Mesenchymal stem cell (in vitro differentiated cells and primary cell): Measurements from ENCODE around the gene ANKRD62.

ENCODE experiments used
- DNase-seq: peaks from one replicate; pipeline ENCODE4 v3.0.0-alpha.2; 2013
- H2AFZ ChIP-seq: one replicate; pipeline ENCODE4 v1.6.1; 2013; ENCODE audit warnings: low read depth, mild to moderate bottlenecking, control low read depth, inconsistent platforms, low read length, moderate library complexity
- H2AK5ac ChIP-seq: 2 replicates; pipeline ENCODE4 v1.6.1; 2013; ENCODE audit warnings: low read length, moderate library complexity, mild to moderate bottlenecking, inconsistent platforms; ENCODE audit not compliant: severe bottlenecking
- H2BK120ac ChIP-seq: one replicate; pipeline ENCODE4 v1.6.1; 2013; ENCODE audit warnings: low read depth, mild to moderate bottlenecking, inconsistent platforms, low read length, moderate library complexity
- H2BK12ac ChIP-seq, 2 experiments: one replicate each; pipeline ENCODE4 v1.6.1; 2013; ENCODE audit warnings: inconsistent platforms in 2 of 2, low read length in 2 of 2, mild to moderate bottlenecking in 2 of 2, moderate library complexity in 2 of 2, control low read depth in 1 of 2
- H2BK15ac ChIP-seq: one replicate; pipeline ENCODE4 v1.6.1; 2013; ENCODE audit warnings: mild to moderate bottlenecking, low read depth, inconsistent platforms; ENCODE audit not compliant: poor library complexity, severe bottlenecking
- H2BK5ac ChIP-seq: 2 replicates; pipeline ENCODE4 v1.6.1; 2013; ENCODE audit warnings: low read depth, mild to moderate bottlenecking, low read length, control low read depth, inconsistent platforms; ENCODE audit not compliant: poor library complexity, severe bottlenecking
- H3K14ac ChIP-seq, 2 experiments: one replicate each; pipeline ENCODE4 v1.6.1; 2013; ENCODE audit warnings: inconsistent platforms in 2 of 2, low read length in 2 of 2, control low read depth in 1 of 2, mild to moderate bottlenecking in 1 of 2, moderate library complexity in 1 of 2
- H3K18ac ChIP-seq, 2 experiments: one replicate each; pipeline ENCODE4 v1.6.1; 2013; ENCODE audit warnings: inconsistent platforms in 2 of 2, low read length in 2 of 2, control low read depth in 1 of 2, low read depth in 1 of 2, mild to moderate bottlenecking in 1 of 2
- H3K23ac ChIP-seq, 2 experiments: one replicate each; pipeline ENCODE4 v1.6.1; 2013; ENCODE audit warnings: inconsistent platforms in 2 of 2, low read length in 2 of 2, mild to moderate bottlenecking in 2 of 2, moderate library complexity in 2 of 2, control low read depth in 1 of 2
- H3K27ac ChIP-seq: 2 replicates; pipeline ENCODE4 v1.5.1; 2013; ENCODE audit warnings: mild to moderate bottlenecking, moderate library complexity, low read length, control low read depth, inconsistent platforms; ENCODE audit not compliant: poor library complexity, severe bottlenecking
- H3K27me3 ChIP-seq, 2 experiments: 2 replicates each; pipeline versions ENCODE4 v1.6.1 to v1.7.0; 2013; ENCODE audit warnings: low read length in 2 of 2, mild to moderate bottlenecking in 2 of 2, moderate library complexity in 2 of 2, control low read depth in 1 of 2, inconsistent platforms in 1 of 2; ENCODE audit not compliant: control insufficient read depth in 1 of 2, insufficient read depth in 1 of 2
- H3K36me3 ChIP-seq, 2 experiments: 2 replicates each; pipeline versions ENCODE4 v1.6.1 to v1.7.0; 2013; ENCODE audit warnings: low read length in 2 of 2, control low read depth in 1 of 2, inconsistent platforms in 1 of 2, low read depth in 1 of 2, mild to moderate bottlenecking in 1 of 2; ENCODE audit not compliant: insufficient read depth in 2 of 2, control insufficient read depth in 1 of 2
- H3K4ac ChIP-seq, 2 experiments: one replicate each; pipeline ENCODE4 v1.6.1; 2013; ENCODE audit warnings: inconsistent platforms in 2 of 2, low read length in 2 of 2, mild to moderate bottlenecking in 2 of 2, moderate library complexity in 2 of 2, control low read depth in 1 of 2, low read depth in 1 of 2
- H3K4me1 ChIP-seq: 2 replicates; pipeline ENCODE4 v1.6.1; 2013; ENCODE audit warnings: low read depth, low read length, control low read depth; ENCODE audit not compliant: control insufficient read depth, insufficient read depth
- H3K4me2 ChIP-seq: 2 replicates; pipeline ENCODE4 v1.6.1; 2013; ENCODE audit warnings: low read length, mild to moderate bottlenecking, inconsistent platforms; ENCODE audit not compliant: poor library complexity, severe bottlenecking
- H3K4me3 ChIP-seq, 2 experiments: 2 replicates each; pipeline versions ENCODE4 v1.5.1 to v1.7.0; 2013; ENCODE audit warnings: low read length in 2 of 2, mild to moderate bottlenecking in 2 of 2, control low read depth in 1 of 2, low read depth in 1 of 2; ENCODE audit not compliant: insufficient read depth in 1 of 2
- H3K79me1 ChIP-seq: replicated peaks from 2 replicates; pipeline ENCODE4 v1.6.1; 2013; ENCODE audit warnings: mild to moderate bottlenecking, control low read depth, low read length, inconsistent platforms; ENCODE audit not compliant: poor library complexity, severe bottlenecking
- H3K9ac ChIP-seq: 2 replicates; pipeline ENCODE4 v1.7.0; 2013; ENCODE audit warnings: mild to moderate bottlenecking, low read length, moderate library complexity
- H3K9me3 ChIP-seq: 2 replicates; pipeline ENCODE4 v1.7.0; 2013; ENCODE audit warnings: mild to moderate bottlenecking, low read length; ENCODE audit not compliant: control insufficient read depth
- H4K8ac ChIP-seq: one replicate; pipeline ENCODE4 v1.6.1; 2013; ENCODE audit warnings: inconsistent platforms, mild to moderate bottlenecking, low read length, moderate library complexity
- H4K91ac ChIP-seq: one replicate; pipeline ENCODE4 v1.6.1; 2013; ENCODE audit warnings: mild to moderate bottlenecking, low read length, inconsistent platforms
- WGBS: methylation state at CpG from one replicate; pipeline ENCODE4 v1.1.7; 2013; ENCODE audit warnings: mixed read lengths; 5-methylcytosine and 5-hydroxymethylcytosine counted together

ANKRD62 gene

GRCh38 chr18:12102136-12102842, 8.6 kb downstream of the ANKRD62 start:
- Histone ChIP-seq H2BK15ac (no peak overlapping the region), H3K79me1 (no peaks in the 10 kb centered on the region), H4K8ac (no peak overlapping the region), H2AK5ac (no peak overlapping the region), H3K14ac (no peak overlapping the region), H3K18ac (no peak overlapping the region), H2BK120ac (no peak overlapping the region), H3K9ac (no peak overlapping the region), H4K91ac (no peak overlapping the region), H2AFZ (no peak overlapping the region), H3K9me3 (no peaks in the 10 kb centered on the region), H3K4ac (no peak overlapping the region), H2BK5ac (no peak overlapping the region), H2BK12ac (no peak overlapping the region), H3K27me3 (peaks cover 10 to 13% of the 10 kb centered on the region in 2 experiments), H3K4me3 (no peak overlapping the region), H3K4me1 (no peaks in the 10 kb centered on the region), H3K23ac (no peak overlapping the region), H3K4me2 (no peak overlapping the region), H3K27ac (no peak overlapping the region), H3K36me3 (no peaks in the 10 kb centered on the region)
- DNase-seq = no peak
- WGBS = 71% methylated on average over 12 of the region's 13 CpGs

- WGBS = no CpG with 5 or more reads among the region's 2 CpGs
- Histone ChIP-seq H3K27me3 (peaks cover 10 to 13% of the 10 kb centered on the region in 2 experiments), H3K9me3 (no peaks in the 10 kb centered on the region), H2BK5ac (no peak overlapping the region), H2BK12ac (no peak overlapping the region), H3K18ac (no peak overlapping the region), H2AFZ (no peak overlapping the region), H3K14ac (no peak overlapping the region), H2AK5ac (no peak overlapping the region), H4K8ac (no peak overlapping the region), H3K27ac (no peak overlapping the region), H2BK120ac (no peak overlapping the region), H3K79me1 (no peaks in the 10 kb centered on the region), H3K4me1 (no peaks in the 10 kb centered on the region), H3K23ac (no peak overlapping the region), H2BK15ac (no peak overlapping the region), H3K4me3 (no peak overlapping the region), H3K36me3 (no peaks in the 10 kb centered on the region), H3K4ac (no peak overlapping the region), H3K4me2 (no peak overlapping the region), H4K91ac (no peak overlapping the region), H3K9ac (no peak overlapping the region)
- no peak for DNase-seq
These were observed 12.8 kb downstream of the ANKRD62 start for GRCh38 chr18:12106471-12106870.

- H3K4me1 ChIP-seq = no peaks in the 10 kb centered on the region
- H3K4me2 ChIP-seq = no peak overlapping the region
- no peak overlapping the region for H2BK120ac ChIP-seq
- no peak overlapping the region for H4K91ac ChIP-seq
- no peak overlapping the region for H2AFZ ChIP-seq
- no peak overlapping the region for H3K27ac ChIP-seq
- no peak overlapping the region for H4K8ac ChIP-seq
- no peaks in the 10 kb centered on the region for H3K9me3 ChIP-seq
- H3K14ac ChIP-seq = no peak overlapping the region
- no peak overlapping the region for H3K4ac ChIP-seq
- H2BK5ac ChIP-seq = no peak overlapping the region
- no peak overlapping the region for H2BK15ac ChIP-seq
- H3K27me3 ChIP-seq = peaks cover 3 to 14% of the 10 kb centered on the region in 2 experiments
- no peak overlapping the region for H2BK12ac ChIP-seq
- no peak for DNase-seq
- no peak overlapping the region for H3K9ac ChIP-seq
- H3K79me1 ChIP-seq = no peaks in the 10 kb centered on the region
- H3K4me3 ChIP-seq = no peak overlapping the region
- H3K23ac ChIP-seq = no peak overlapping the region
- WGBS = no CpG with 5 or more reads among the region's 3 CpGs
- H3K36me3 ChIP-seq = no peaks in the 10 kb centered on the region
- H3K18ac ChIP-seq = no peak overlapping the region
- H2AK5ac ChIP-seq = no peak overlapping the region
These were observed 16.2 kb downstream of the ANKRD62 start for GRCh38 chr18:12109836-12110235.

- no peak overlapping the region for H3K4me2 ChIP-seq
- H3K36me3 ChIP-seq = no peaks in the 10 kb centered on the region
- no peak overlapping the region for H2BK120ac ChIP-seq
- no peak overlapping the region for H4K8ac ChIP-seq
- H3K9me3 ChIP-seq = no peaks in the 10 kb centered on the region
- no peak overlapping the region for H2BK15ac ChIP-seq
- no peak overlapping the region for H2AFZ ChIP-seq
- no peak overlapping the region for H3K18ac ChIP-seq
- no peak overlapping the region for H3K27ac ChIP-seq
- no peak overlapping the region for H3K14ac ChIP-seq
- WGBS = no CpG with 5 or more reads among the region's 5 CpGs
- H3K79me1 ChIP-seq = no peaks in the 10 kb centered on the region
- H3K23ac ChIP-seq = no peak overlapping the region
- peaks cover 0 to 6% of the 10 kb centered on the region in 2 experiments for H3K27me3 ChIP-seq
- no peak overlapping the region for H3K9ac ChIP-seq
- H3K4ac ChIP-seq = no peak overlapping the region
- H2AK5ac ChIP-seq = no peak overlapping the region
- H2BK12ac ChIP-seq = no peak overlapping the region
- no peak overlapping the region for H2BK5ac ChIP-seq
- no peak for DNase-seq
- H3K4me3 ChIP-seq = no peak overlapping the region
- no peak overlapping the region for H4K91ac ChIP-seq
- no peaks in the 10 kb centered on the region for H3K4me1 ChIP-seq
These were observed 20.5 kb downstream of the ANKRD62 start for GRCh38 chr18:12113999-12114646.
